ENCODE results near the gene ARHGEF3. TPM values are rescaled to one million over a fixed set of nuclear protein-coding genes. Genes with fewer than 3 reads are reported as not detected.

ARHGEF3 gene
- total RNA-seq, 1 donor = 26.3 TPM

- TF ChIP-seq CTCF (IDR thresholded peaks at IDR 0.05; ENCODE audit: insufficient read depth, low read length) = no peak
- DNase-seq (ENCODE audit: low read depth) = no peak
- H3K4me3 ChIP-seq (ENCODE audit: low read depth, low read length) = peak overlapping the region; percentile 91
These were observed 613 bp upstream of the ARHGEF3 start for GRCh38 chr3:56802378-56802745.

GRCh38 chr3:56800832-56801661 lies 702 bp downstream of the ARHGEF3 start:
- H3K4me3 ChIP-seq (ENCODE audit: low read depth, low read length) = peak overlapping the region; percentile 91
- TF ChIP-seq CTCF (IDR thresholded peaks at IDR 0.05; ENCODE audit: insufficient read depth, low read length) = no peak
- no peak for DNase-seq (ENCODE audit: low read depth)

- H3K4me3 ChIP-seq (ENCODE audit: low read depth, low read length) = peak overlapping the region; percentile 91
- no peak for TF ChIP-seq CTCF (IDR thresholded peaks at IDR 0.05; ENCODE audit: insufficient read depth, low read length)
- no peak for DNase-seq (ENCODE audit: low read depth)
These were observed 1.5 kb downstream of the ARHGEF3 start for GRCh38 chr3:56800130-56800831.

GRCh38 chr3:56799251-56799882 lies 2.4 kb downstream of the ARHGEF3 start:
- peak; percentile 85 for DNase-seq (ENCODE audit: low read depth)
- H3K4me3 ChIP-seq (ENCODE audit: low read depth, low read length) = peak overlapping the region; percentile 91
- TF ChIP-seq CTCF (IDR thresholded peaks at IDR 0.05; ENCODE audit: insufficient read depth, low read length) = peak; percentile 45

GRCh38 chr3:56796996-56797395 lies 4.8 kb downstream of the ARHGEF3 start:
- DNase-seq (ENCODE audit: low read depth) = no peak

GRCh38 chr3:56796202-56796601 lies 5.5 kb downstream of the ARHGEF3 start:
- H3K4me3 ChIP-seq (ENCODE audit: low read depth, low read length) = no peak overlapping the region
- TF ChIP-seq CTCF (IDR thresholded peaks at IDR 0.05; ENCODE audit: insufficient read depth, low read length) = no peak
- DNase-seq (ENCODE audit: low read depth) = peak; percentile 86

More at GRCh38 chr3:56796996-56797395, 4.8 kb downstream of the ARHGEF3 start:
- no peak for TF ChIP-seq CTCF (IDR thresholded peaks at IDR 0.05; ENCODE audit: insufficient read depth, low read length)
- no peak overlapping the region for H3K4me3 ChIP-seq (ENCODE audit: low read depth, low read length)
